HepG2 (cell line): ENCODE results near the gene KIAA0930.

Experiments used
- ERF ChIP-seq: IDR thresholded peaks from 2 replicates; pipeline ENCODE4 v1.6.1; 2018; ENCODE audit warnings: missing biosample characterization, missing genetic modification reagents
- HNRNPL ChIP-seq: fragments of 200-400 bp; formaldehyde crosslinking; IDR thresholded peaks from 2 replicates; pipeline ENCODE4 v1.6.1; 2017; ENCODE audit warnings: mild to moderate bottlenecking, low read depth, low read length
- JUNB ChIP-seq: sonication (generic); formaldehyde crosslinking; IDR thresholded peaks from 2 replicates; pipeline ENCODE4 v1.8.0; 2022; ENCODE audit warnings: missing genetic modification reagents, mild to moderate bottlenecking, borderline replicate concordance
- POLR2A ChIP-seq, 2 experiments: IDR thresholded peaks; 2 replicates each; pipeline ENCODE4 v1.6.1; 2011; ENCODE audit warnings: low read depth in 2 of 2, low read length in 2 of 2, mild to moderate bottlenecking in 1 of 2, moderate library complexity in 1 of 2; ENCODE audit not compliant: insufficient read depth in 1 of 2
- TBX2 ChIP-seq: sonication (generic); formaldehyde crosslinking; IDR thresholded peaks from 2 replicates; pipeline ENCODE4 v1.5.0; 2020; ENCODE audit warnings: missing genetic modification reagents, mild to moderate bottlenecking, borderline replicate concordance
- ZFX ChIP-seq: sonication (generic); formaldehyde crosslinking; IDR thresholded peaks from 2 replicates; pipeline ENCODE4 v1.4.0; 2020; ENCODE audit warnings: mild to moderate bottlenecking, low read depth, missing genetic modification reagents, moderate library complexity
- ZNF550 ChIP-seq: sonication (generic); formaldehyde crosslinking; IDR thresholded peaks from 2 replicates; pipeline ENCODE4 v1.4.0; 2020; ENCODE audit warnings: mild to moderate bottlenecking, missing genetic modification reagents, borderline replicate concordance
- ZNF576 ChIP-seq: sonication (generic); formaldehyde crosslinking; IDR thresholded peaks from 2 replicates; pipeline ENCODE4 v1.4.0; 2020; ENCODE audit warnings: mild to moderate bottlenecking, missing genetic modification reagents

GRCh38 chr22:45171830-45172229 is 68.9 kb downstream of the KIAA0930 start:
- TF ChIP-seq POLR2A (IDR thresholded peaks at IDR 0.05; ENCODE audit: insufficient read depth in 1 of 2, low read depth in 2 of 2, low read length in 2 of 2), result no peak
- TF ChIP-seq ERF (CRISPR knock-in tag), result no peak
- no peak for TF ChIP-seq ZNF550 (CRISPR knock-in tag)
- no peak for TF ChIP-seq ZFX (CRISPR knock-in tag)
- TF ChIP-seq ZNF576 (CRISPR knock-in tag), result no peak
- TF ChIP-seq HNRNPL, result no peak
- TF ChIP-seq JUNB (CRISPR knock-in tag), result no peak
- TF ChIP-seq TBX2 (CRISPR knock-in tag), result no peak
